Tibial artery (tissue), 4 donors: ENCODE measurements around the gene MGMT.

Experiments
- DNase-seq, 2 donors: peaks; one replicate each; pipeline ENCODE4 v3.0.0-alpha.2; 2019
- H3K27ac ChIP-seq, 2 donors: fragments of 200-600 bp; sonication (generic) in 1 of 2; 1 replicate in 1 of 2; 2 replicates in 1 of 2; pipeline ENCODE4 v1.5.1; 2018 to 2019; ENCODE audit warnings: mild to moderate bottlenecking in 1 of 2
- H3K27me3 ChIP-seq, 2 donors: fragments of 200-600 bp; sonication (generic) in 1 of 2; one replicate each; pipeline versions ENCODE4 v1.5.1 to v1.6.0; 2016 to 2019
- H3K36me3 ChIP-seq, 3 donors: fragments of 200-600 bp; sonication (generic) in 2 of 3; one replicate each; pipeline ENCODE4 v1.5.1; 2016 to 2019; ENCODE audit warnings: mild to moderate bottlenecking in 2 of 3
- H3K4me1 ChIP-seq, 4 donors: fragments of 200-600 bp; sonication (generic) in 2 of 4; 1 replicate in 3 of 4; 2 replicates in 1 of 4; pipeline ENCODE4 v1.5.1; 2016 to 2019
- H3K4me3 ChIP-seq, 2 donors: fragments of 200-600 bp; sonication (generic) in 1 of 2; 1 replicate in 1 of 2; 2 replicates in 1 of 2; pipeline ENCODE4 v1.5.1; 2018 to 2019; ENCODE audit warnings: mild to moderate bottlenecking in 2 of 2
- H3K9me3 ChIP-seq, 3 donors: fragments of 200-600 bp; sonication (generic) in 1 of 3; one replicate each; pipeline ENCODE4 v1.5.1; 2016 to 2019
- intact Hi-C: fragments of 100-400 bp; cut with DNase I; formaldehyde crosslinking; loops from one replicate; pipeline ENCODE4 v1.15.0; 2023; ENCODE audit warnings: low total_unique reads
- TF ChIP-seq, protein P1 (sequence below), 2 experiments: fragments of 200-600 bp in 1 of 2; fragments of 450-650 bp in 1 of 2; IDR thresholded peaks; one replicate each; pipeline ENCODE4 v1.5.1; 2017 to 2019; ENCODE audit warnings: antibody characterized with exemption in 2 of 2, mild to moderate bottlenecking in 1 of 2, moderate library complexity in 1 of 2

The MGMT gene

DNA sequence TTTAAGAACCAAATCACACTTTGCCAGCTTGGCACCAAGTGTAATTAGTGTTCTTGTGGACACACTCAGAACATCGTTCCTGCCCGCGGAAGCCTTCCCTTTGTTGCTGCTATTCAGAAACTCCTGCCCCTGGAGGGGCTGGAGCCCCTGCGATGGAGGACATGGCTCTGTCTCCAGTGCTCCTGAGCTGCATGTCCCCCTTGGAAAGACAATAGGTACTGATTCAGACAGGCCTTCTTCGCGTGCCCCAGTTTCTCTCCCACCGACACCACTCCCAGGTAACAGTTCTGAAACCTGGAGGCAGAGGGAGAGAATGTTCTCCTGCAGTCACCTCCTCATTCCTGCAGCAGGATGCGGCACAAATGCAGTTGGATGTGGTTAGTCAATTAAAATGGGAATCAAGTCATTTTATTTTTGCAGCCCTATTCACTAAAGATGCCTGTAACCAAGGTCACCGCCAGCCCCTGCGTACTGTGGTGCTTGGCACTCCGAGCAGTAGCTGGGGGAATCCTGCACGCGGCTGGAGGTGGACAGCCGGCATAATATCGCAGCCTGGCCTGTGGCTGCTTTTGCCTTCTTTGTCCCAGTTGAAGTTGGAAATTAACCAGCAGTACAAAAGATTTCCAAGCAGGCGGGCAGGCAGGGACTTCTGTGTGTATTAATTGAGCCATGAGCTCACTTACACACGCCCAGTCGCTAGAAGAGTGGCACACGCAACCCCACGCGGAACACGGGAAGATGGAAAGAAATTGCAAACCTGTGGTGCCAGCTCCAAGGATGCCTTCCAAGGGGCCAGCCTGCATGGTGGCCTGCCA, 291.4 kb downstream of the MGMT start:
- H3K27me3 ChIP-seq, result no peaks in the 10 kb centered on the region
- peaks cover 0 to under 1% (median 0%) of the 10 kb centered on the region in 3 donors for H3K9me3 ChIP-seq
- intact Hi-C loops, result no loop called here
- H3K36me3 ChIP-seq, result peaks cover 6 to 30% (median 16%) of the 10 kb centered on the region in 3 donors
- TF ChIP-seq, protein P1, sequence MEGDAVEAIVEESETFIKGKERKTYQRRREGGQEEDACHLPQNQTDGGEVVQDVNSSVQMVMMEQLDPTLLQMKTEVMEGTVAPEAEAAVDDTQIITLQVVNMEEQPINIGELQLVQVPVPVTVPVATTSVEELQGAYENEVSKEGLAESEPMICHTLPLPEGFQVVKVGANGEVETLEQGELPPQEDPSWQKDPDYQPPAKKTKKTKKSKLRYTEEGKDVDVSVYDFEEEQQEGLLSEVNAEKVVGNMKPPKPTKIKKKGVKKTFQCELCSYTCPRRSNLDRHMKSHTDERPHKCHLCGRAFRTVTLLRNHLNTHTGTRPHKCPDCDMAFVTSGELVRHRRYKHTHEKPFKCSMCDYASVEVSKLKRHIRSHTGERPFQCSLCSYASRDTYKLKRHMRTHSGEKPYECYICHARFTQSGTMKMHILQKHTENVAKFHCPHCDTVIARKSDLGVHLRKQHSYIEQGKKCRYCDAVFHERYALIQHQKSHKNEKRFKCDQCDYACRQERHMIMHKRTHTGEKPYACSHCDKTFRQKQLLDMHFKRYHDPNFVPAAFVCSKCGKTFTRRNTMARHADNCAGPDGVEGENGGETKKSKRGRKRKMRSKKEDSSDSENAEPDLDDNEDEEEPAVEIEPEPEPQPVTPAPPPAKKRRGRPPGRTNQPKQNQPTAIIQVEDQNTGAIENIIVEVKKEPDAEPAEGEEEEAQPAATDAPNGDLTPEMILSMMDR (IDR thresholded peaks at IDR 0.05), result no peak
- H3K4me1 ChIP-seq, result peaks cover 0 to 2% (median 0%) of the 10 kb centered on the region in 4 donors
- no peak overlapping the region for H3K4me3 ChIP-seq
- H3K27ac ChIP-seq, result no peak overlapping the region
- DNase-seq, result peak in 1 of 2 donors; percentile 31

DNA sequence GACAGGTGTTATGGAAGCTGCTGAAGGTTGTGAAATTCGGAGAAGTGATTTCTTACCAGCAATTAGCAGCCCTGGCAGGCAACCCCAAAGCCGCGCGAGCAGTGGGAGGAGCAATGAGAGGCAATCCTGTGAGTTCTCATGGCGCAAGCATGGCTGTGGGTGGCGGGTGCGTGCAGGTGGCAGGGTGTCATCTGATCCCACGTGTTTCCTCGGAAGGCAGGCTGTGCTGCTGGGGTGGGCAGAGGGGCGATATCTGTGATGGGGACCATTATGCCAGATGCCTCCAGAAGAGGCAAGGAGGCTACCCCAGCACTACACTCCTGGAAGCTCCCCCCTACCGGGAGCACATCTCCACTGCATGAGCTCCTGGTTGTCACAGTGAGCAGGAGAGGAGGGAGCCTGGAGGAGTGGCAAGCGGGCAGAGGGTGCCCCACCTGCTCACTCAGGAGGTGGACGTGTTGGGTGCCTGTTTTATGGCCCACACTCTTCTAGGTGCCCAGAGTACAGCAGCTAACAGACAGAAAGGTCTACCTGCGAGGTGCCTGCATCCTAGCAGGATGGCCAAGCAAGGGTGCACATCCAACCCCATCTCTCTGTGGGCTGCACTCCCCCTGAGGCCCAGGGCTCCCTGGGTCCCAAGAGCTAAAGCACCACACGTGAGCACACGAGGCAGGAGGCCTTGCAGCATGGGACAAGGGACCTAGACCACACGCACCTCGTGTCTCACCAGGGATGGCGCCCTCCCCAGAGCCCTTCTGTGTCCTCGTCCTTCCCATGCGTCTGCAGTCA, 292.4 kb downstream of the MGMT start:
- peak in 1 of 2 donors; percentile 39 for DNase-seq
- TF ChIP-seq, protein P1 (IDR thresholded peaks at IDR 0.05), result no peak
- H3K4me1 ChIP-seq, result peaks cover 0 to 2% (median 0%) of the 10 kb centered on the region in 4 donors
- intact Hi-C loops, result no loop called here
- H3K27ac ChIP-seq, result no peak overlapping the region
- H3K27me3 ChIP-seq, result no peaks in the 10 kb centered on the region
- no peak overlapping the region for H3K4me3 ChIP-seq
- no peaks in the 10 kb centered on the region for H3K9me3 ChIP-seq
- peaks cover 6 to 30% (median 16%) of the 10 kb centered on the region in 3 donors for H3K36me3 ChIP-seq

DNA sequence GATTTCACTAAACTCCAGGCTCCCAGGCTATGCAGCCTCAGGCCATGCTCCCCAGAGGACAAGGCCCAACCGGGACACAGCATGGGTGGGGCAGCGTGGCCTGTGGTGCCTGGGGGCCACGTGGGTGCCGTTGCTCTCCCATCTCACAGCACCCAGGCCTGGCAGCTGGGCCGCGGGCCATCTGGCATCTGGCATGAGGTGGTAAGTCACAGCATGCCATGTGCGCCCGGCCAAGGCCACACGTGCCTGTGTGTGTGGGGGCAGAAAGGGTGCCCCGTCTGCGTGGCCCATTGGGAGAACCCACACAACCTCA, 292.9 kb downstream of the MGMT start:
- peaks cover 6 to 30% (median 16%) of the 10 kb centered on the region in 3 donors for H3K36me3 ChIP-seq
- peak in 1 of 2 donors; percentile 60 for DNase-seq
- TF ChIP-seq, protein P1 (IDR thresholded peaks at IDR 0.05), result no peak
- no peak overlapping the region for H3K4me3 ChIP-seq
- intact Hi-C loops, result no loop called here
- H3K27ac ChIP-seq, result no peak overlapping the region
- peaks cover 0 to 2% (median 0%) of the 10 kb centered on the region in 4 donors for H3K4me1 ChIP-seq
- no peaks in the 10 kb centered on the region for H3K9me3 ChIP-seq
- H3K27me3 ChIP-seq, result no peaks in the 10 kb centered on the region

DNA sequence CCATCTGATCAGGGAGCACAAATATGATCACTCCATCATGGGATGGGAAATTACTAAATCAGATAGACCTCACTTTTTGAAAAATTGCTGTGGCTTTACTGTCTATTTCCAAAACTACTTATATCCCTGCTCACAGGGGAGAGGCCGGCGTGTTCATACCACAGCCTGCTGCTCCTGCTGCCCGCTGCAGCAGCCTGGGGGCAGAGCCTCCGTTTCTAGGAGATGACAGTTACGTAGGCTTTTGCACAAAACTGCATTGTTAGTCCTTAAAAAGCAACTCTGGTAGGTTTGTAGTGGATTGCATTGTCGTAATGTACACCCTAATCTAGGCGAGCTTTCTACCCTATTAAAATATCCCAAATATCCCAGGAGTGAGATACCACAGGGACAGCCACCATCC, 293.4 kb downstream of the MGMT start:
- TF ChIP-seq, protein P1 (IDR thresholded peaks at IDR 0.05), result no peak
- no peak overlapping the region for H3K4me3 ChIP-seq
- H3K27ac ChIP-seq, result no peak overlapping the region
- H3K27me3 ChIP-seq, result no peaks in the 10 kb centered on the region
- no peaks in the 10 kb centered on the region for H3K9me3 ChIP-seq
- DNase-seq, result peak in 1 of 2 donors; percentile 23
- H3K4me1 ChIP-seq, result no peaks in the 10 kb centered on the region
- intact Hi-C loops, result no loop called here
- peaks cover 6 to 30% (median 16%) of the 10 kb centered on the region in 3 donors for H3K36me3 ChIP-seq

DNA sequence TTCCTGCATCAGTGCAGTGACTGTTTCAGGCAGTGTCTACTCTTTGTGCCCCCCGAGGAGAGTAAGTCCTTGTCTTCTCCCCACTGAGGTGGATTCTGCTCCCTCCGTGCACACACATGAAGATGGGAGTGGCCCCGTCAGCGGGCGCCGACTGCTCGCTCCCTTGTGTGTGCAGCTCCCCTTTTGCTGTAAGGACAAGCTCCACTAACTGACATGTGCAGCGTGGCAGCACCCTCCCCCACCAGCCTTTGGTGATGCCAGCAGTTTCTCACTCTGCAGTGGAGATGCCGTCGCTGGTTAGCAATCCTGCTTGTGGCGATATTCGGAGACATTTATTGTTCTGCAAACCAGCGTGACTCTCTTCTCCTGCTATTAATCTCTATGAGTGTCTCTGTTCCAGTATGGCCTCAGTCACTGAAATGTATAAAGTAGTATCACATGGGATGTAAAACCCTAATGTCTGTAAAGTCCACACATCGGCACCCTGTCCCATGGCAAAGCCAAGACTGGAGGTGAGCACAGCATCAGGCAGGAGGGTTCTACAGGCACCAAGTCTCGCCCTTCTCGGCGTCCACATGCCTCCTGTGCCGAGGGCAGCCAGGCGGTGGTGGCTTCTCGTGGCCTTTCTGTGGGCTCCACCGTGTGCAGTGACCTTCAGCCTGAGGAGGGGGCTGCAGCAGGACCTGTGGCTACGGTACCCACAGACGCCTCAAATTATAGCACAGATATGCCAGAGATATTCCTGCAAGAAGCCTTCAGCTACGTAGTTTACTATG, 294.3 kb downstream of the MGMT start:
- no peak overlapping the region for H3K4me3 ChIP-seq
- peak in 1 of 2 donors; percentile 44 for DNase-seq

More for the DNA sequence above, 294.3 kb downstream of the MGMT start:
- intact Hi-C loops, result no loop called here
- H3K9me3 ChIP-seq, result no peaks in the 10 kb centered on the region
- peaks cover 6 to 37% (median 16%) of the 10 kb centered on the region in 3 donors for H3K36me3 ChIP-seq
- TF ChIP-seq, protein P1 (IDR thresholded peaks at IDR 0.05), result no peak
- H3K4me1 ChIP-seq, result no peaks in the 10 kb centered on the region
- H3K27me3 ChIP-seq, result no peaks in the 10 kb centered on the region
- no peak overlapping the region for H3K27ac ChIP-seq
